Hepatocyte (in vitro differentiated cells): ENCODE data around the gene LRSAM1. TPM values are rescaled to one million over a fixed set of nuclear protein-coding genes. Genes with fewer than 3 reads are reported as not detected.

Experiments used
- DNase-seq: peaks from one replicate; pipeline ENCODE4 v3.0.0-alpha.2; 2016; ENCODE audit warnings: low spot score
- H2AFZ ChIP-seq: fragments of 200-600 bp; sonication (generic); 2 replicates; pipeline ENCODE4 v1.6.0; 2016; ENCODE audit warnings: antibody characterized with exemption, mild to moderate bottlenecking
- H3K27ac ChIP-seq: fragments of 200-600 bp; sonication (generic); 2 replicates; pipeline ENCODE4 v1.5.1; 2016; ENCODE audit warnings: mild to moderate bottlenecking
- H3K27me3 ChIP-seq: fragments of 200-600 bp; sonication (generic); 2 replicates; pipeline ENCODE4 v1.6.1; 2016
- H3K36me3 ChIP-seq: fragments of 200-600 bp; sonication (generic); replicated peaks from 2 replicates; pipeline ENCODE4 v1.5.1; 2016; ENCODE audit warnings: low read depth; ENCODE audit not compliant: insufficient read depth
- H3K4me1 ChIP-seq: fragments of 200-600 bp; sonication (generic); 2 replicates; pipeline ENCODE4 v1.5.1; 2016; ENCODE audit warnings: mild to moderate bottlenecking, moderate library complexity; ENCODE audit not compliant: insufficient read depth
- H3K4me2 ChIP-seq: fragments of 200-600 bp; sonication (generic); 2 replicates; pipeline ENCODE4 v1.6.0; 2016
- H3K4me3 ChIP-seq: fragments of 200-600 bp; sonication (generic); 2 replicates; pipeline ENCODE4 v1.5.1; 2016; ENCODE audit warnings: mild to moderate bottlenecking
- H3K79me2 ChIP-seq: fragments of 200-600 bp; sonication (generic); 2 replicates; pipeline ENCODE4 v1.6.0; 2017; ENCODE audit warnings: mild to moderate bottlenecking
- H3K9me2 ChIP-seq: fragments of 200-600 bp; sonication (generic); replicated peaks from 2 replicates; pipeline ENCODE4 v1.6.0; 2017; ENCODE audit warnings: mild to moderate bottlenecking; ENCODE audit not compliant: insufficient read depth
- H3K9me3 ChIP-seq: fragments of 200-600 bp; sonication (generic); 2 replicates; pipeline ENCODE4 v1.5.1; 2016; ENCODE audit warnings: low read depth, mild to moderate bottlenecking
- H4K20me1 ChIP-seq: fragments of 200-600 bp; sonication (generic); 2 replicates; pipeline ENCODE4 v1.6.0; 2016; ENCODE audit warnings: mild to moderate bottlenecking; ENCODE audit not compliant: insufficient read depth, poor library complexity, severe bottlenecking
- EZH2 ChIP-seq: fragments of 200-600 bp; sonication (generic); IDR thresholded peaks from 2 replicates; pipeline ENCODE4 v1.6.1; 2016; ENCODE audit warnings: antibody characterized with exemption, mild to moderate bottlenecking, borderline replicate concordance
- EZH2phosphoT487 ChIP-seq: fragments of 200-600 bp; sonication (generic); IDR thresholded peaks from one replicate; pipeline ENCODE4 v1.6.1; 2018; ENCODE audit warnings: antibody characterized with exemption, mild to moderate bottlenecking, low read depth, moderate library complexity; ENCODE audit not compliant: unreplicated experiment, severe bottlenecking
- WGBS: methylation state at CpG from one replicate; pipeline ENCODE4 v1.1.6; 2016; ENCODE audit warnings: low lambda C conversion rate; ENCODE audit errors: missing lambda C conversion rate; 5-methylcytosine and 5-hydroxymethylcytosine counted together
- polyA plus RNA-seq: library from polyadenylated mRNA; unstranded; fragments of >200 nt; fragmentation: Nextera tagmentation; extraction: Ambion mirVana; gene quantifications from 2 replicates; pipeline ENCODE4 v1.2.1, GENCODE V29; 2016
- total RNA-seq: library from RNA; depleted of rRNA; stranded (reverse); fragments of >200 nt; gene quantifications from 2 replicates; pipeline ENCODE4 v1.2.3, GENCODE V29; 2014
- TF ChIP-seq, protein P1 (sequence below): fragments of 200-600 bp; sonication (generic); IDR thresholded peaks from 2 replicates; pipeline ENCODE4 v1.5.1; 2016; ENCODE audit warnings: antibody characterized with exemption, mild to moderate bottlenecking; ENCODE audit not compliant: poor library complexity

Gene LRSAM1
- total and polyA plus RNA-seq, 2 experiments from 2014 or later = 10.7 to 19.4 TPM

DNA sequence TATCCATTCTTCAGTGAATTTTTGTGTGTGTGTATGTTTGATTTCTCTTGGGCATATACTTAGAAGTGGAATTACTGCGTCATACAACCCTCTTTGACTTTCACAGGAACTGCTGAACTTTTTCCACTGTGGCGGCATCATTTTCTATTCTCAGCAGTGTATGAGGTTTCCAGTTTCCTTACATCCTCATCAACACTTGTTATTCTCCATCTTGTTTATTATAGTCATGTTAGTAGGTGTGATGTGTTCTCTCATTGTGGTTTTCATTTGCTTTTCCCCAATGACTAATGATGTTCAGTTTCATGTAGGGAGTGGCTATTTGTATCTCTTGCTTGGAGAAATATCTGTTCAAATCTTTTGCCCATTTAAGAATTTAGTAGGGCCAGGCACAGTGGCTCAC lies 24.6 kb upstream of the LRSAM1 start:
- Histone ChIP-seq H3K9me2 (no peaks in the 10 kb centered on the region), H3K79me2 (peaks cover 71% of the 10 kb centered on the region), H3K4me2 (no peak overlapping the region), H3K9me3 (no peaks in the 10 kb centered on the region), H3K4me1 (peaks cover 22% of the 10 kb centered on the region), H3K27me3 (no peaks in the 10 kb centered on the region), H2AFZ (no peak overlapping the region), H3K4me3 (no peak overlapping the region), H4K20me1 (no peaks in the 10 kb centered on the region), H3K36me3 (no peaks in the 10 kb centered on the region), H3K27ac (no peak overlapping the region)
- TF ChIP-seq EZH2phosphoT487 (no peak), EZH2 (no peak)
- TF ChIP-seq, protein P1, sequence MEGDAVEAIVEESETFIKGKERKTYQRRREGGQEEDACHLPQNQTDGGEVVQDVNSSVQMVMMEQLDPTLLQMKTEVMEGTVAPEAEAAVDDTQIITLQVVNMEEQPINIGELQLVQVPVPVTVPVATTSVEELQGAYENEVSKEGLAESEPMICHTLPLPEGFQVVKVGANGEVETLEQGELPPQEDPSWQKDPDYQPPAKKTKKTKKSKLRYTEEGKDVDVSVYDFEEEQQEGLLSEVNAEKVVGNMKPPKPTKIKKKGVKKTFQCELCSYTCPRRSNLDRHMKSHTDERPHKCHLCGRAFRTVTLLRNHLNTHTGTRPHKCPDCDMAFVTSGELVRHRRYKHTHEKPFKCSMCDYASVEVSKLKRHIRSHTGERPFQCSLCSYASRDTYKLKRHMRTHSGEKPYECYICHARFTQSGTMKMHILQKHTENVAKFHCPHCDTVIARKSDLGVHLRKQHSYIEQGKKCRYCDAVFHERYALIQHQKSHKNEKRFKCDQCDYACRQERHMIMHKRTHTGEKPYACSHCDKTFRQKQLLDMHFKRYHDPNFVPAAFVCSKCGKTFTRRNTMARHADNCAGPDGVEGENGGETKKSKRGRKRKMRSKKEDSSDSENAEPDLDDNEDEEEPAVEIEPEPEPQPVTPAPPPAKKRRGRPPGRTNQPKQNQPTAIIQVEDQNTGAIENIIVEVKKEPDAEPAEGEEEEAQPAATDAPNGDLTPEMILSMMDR = no peak
- 98% methylated on average over 2 of the region's 2 CpGs for WGBS
- no peak for DNase-seq

DNA sequence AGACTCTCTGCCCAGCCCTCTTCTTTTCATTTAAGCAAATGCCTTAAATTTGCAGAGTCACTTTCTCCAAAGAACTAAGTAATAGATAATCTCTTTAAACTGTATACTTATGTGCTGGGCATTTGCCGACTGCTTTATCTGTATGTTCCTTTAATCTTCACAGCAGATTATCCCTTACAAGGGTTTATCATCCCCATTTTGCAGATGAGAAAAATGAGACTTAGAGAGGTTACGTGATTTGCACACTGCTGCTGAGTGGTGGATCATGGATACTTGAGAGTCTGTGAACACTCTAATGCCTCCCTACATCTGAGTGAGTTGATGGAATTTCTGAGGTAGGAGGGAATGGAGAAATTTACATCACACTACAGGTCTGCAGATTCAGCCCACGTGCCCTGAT lies 23.0 kb upstream of the LRSAM1 start:
- H3K36me3 ChIP-seq = no peaks in the 10 kb centered on the region
- no peak for DNase-seq
- peaks cover 9% of the 10 kb centered on the region for H3K4me1 ChIP-seq
- TF ChIP-seq, protein P1 = no peak
- no peak overlapping the region for H3K4me3 ChIP-seq
- no peak overlapping the region for H2AFZ ChIP-seq
- H3K9me2 ChIP-seq = no peaks in the 10 kb centered on the region
- no peak overlapping the region for H3K4me2 ChIP-seq
- H3K27me3 ChIP-seq = no peaks in the 10 kb centered on the region
- no peaks in the 10 kb centered on the region for H3K9me3 ChIP-seq
- no peaks in the 10 kb centered on the region for H4K20me1 ChIP-seq
- WGBS = 89% methylated on average over 3 of the region's 3 CpGs
- no peak overlapping the region for H3K27ac ChIP-seq
- H3K79me2 ChIP-seq = peaks cover 56% of the 10 kb centered on the region

DNA sequence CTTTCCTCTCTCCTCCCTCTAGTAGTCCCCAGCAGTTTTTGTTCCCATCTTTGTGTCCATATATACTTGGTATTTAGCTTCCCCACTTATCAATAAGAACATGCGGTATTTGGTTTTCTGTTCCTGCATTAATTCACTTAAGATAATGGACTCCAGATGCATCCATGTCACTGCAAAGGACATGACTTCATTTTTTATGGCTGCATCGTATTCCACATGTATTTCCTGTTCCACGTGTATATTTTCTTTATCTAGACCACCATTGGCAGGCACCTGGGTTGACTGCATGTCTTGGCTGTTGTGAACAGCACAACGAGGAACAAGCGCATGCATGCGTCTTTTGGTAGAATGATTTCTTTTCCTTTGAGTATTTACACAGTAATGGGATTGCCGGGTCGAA lies 20.9 kb upstream of the LRSAM1 start:
- Histone ChIP-seq H2AFZ (no peak overlapping the region), H3K4me3 (no peak overlapping the region), H3K9me3 (no peaks in the 10 kb centered on the region), H4K20me1 (no peaks in the 10 kb centered on the region), H3K27me3 (no peaks in the 10 kb centered on the region), H3K4me1 (peaks cover 6% of the 10 kb centered on the region), H3K27ac (no peak overlapping the region), H3K9me2 (no peaks in the 10 kb centered on the region), H3K36me3 (no peaks in the 10 kb centered on the region), H3K4me2 (no peak overlapping the region), H3K79me2 (peaks cover 48% of the 10 kb centered on the region)
- no peak for DNase-seq
- TF ChIP-seq, protein P1 = no peak
- no peak for TF ChIP-seq EZH2phosphoT487
- WGBS = 98% methylated on average over 8 of the region's 8 CpGs
